Endothelial cell of umbilical vein (primary cell): ENCODE results near the gene DLGAP1. TPM values are rescaled to one million over a fixed set of nuclear protein-coding genes. Genes with fewer than 3 reads are reported as not detected.

Experiments
- BruUV-seq: library from RNA; stranded (reverse); fragments of 400-500 nt; replicated peaks from 2 replicates; lab custom pipeline; 2021; lab: Mats Ljungman, UMichigan
- CTCF ChIA-PET: fragments of 300-600, 350-600 bp; sonication (Branson Sonifier 250); formaldehyde crosslinking; loops from one replicate; lab custom pipeline; 2021; ENCODE audit warnings: antibody characterized with exemption, inconsistent platforms; lab: Charles Lee
- POLR2A ChIA-PET: fragments of 300-600, 350-600 bp; sonication (Branson Sonifier 250); formaldehyde crosslinking; loops from one replicate; lab custom pipeline; 2021; ENCODE audit warnings: antibody characterized with exemption, inconsistent platforms; lab: Charles Lee
- DNase-seq: peaks from one replicate; pipeline ENCODE4 v3.0.0-alpha.2; 2011; ENCODE audit warnings: low read depth, low spot score
- FAIRE-seq: peaks from 2 replicates; lab custom pipeline; 2011; peaks lifted over from hg19 to GRCh38; lab: Jason Lieb, UNC
- H2AFZ ChIP-seq: 2 replicates; pipeline ENCODE4 v1.6.0; 2012; ENCODE audit warnings: low read depth, low read length, control low read depth, inconsistent platforms
- H3K27ac ChIP-seq: 2 replicates; pipeline ENCODE4 v1.5.1; 2011; ENCODE audit warnings: low read depth, mild to moderate bottlenecking, control low read depth, low read length, moderate library complexity; ENCODE audit not compliant: insufficient read depth
- H3K27me3 ChIP-seq, 2 experiments: 2 replicates each; pipeline versions ENCODE4 v1.6.0 to v1.6.1; 2011; ENCODE audit warnings: low read length in 2 of 2, mixed read lengths in 1 of 2; ENCODE audit not compliant: control insufficient read depth in 2 of 2, insufficient read depth in 2 of 2
- H3K36me3 ChIP-seq, 2 experiments: 2 replicates in 1 of 2; 3 replicates in 1 of 2; pipeline ENCODE4 v1.5.1; 2011; ENCODE audit warnings: low read length in 2 of 2, mild to moderate bottlenecking in 1 of 2, moderate library complexity in 1 of 2; ENCODE audit not compliant: control insufficient read depth in 2 of 2, insufficient read depth in 2 of 2; ENCODE audit errors: extremely low read depth in 1 of 2
- H3K4me1 ChIP-seq: 3 replicates; pipeline ENCODE4 v1.5.1; 2011; ENCODE audit warnings: mild to moderate bottlenecking, low read length; ENCODE audit not compliant: control insufficient read depth, insufficient read depth; ENCODE audit errors: extremely low read depth
- H3K4me2 ChIP-seq: 2 replicates; pipeline ENCODE4 v1.6.1; 2011; ENCODE audit warnings: low read length, control low read depth, mixed read lengths; ENCODE audit not compliant: insufficient read depth
- H3K4me3 ChIP-seq, 3 experiments: fragments of 200-600 bp in 1 of 3; sonication (generic), shearing (Covaris generic) in 1 of 3; replicated peaks in 1 of 3; 2 replicates each; pipeline ENCODE4 v1.5.1; 2011 to 2016; ENCODE audit warnings: control low read depth in 3 of 3, low read length in 3 of 3, mild to moderate bottlenecking in 2 of 3, inconsistent platforms in 1 of 3, low read depth in 1 of 3, moderate library complexity in 1 of 3; ENCODE audit not compliant: insufficient read depth in 1 of 3
- H3K79me2 ChIP-seq: 2 replicates; pipeline ENCODE4 v1.6.0; 2012; ENCODE audit warnings: low read length, inconsistent platforms; ENCODE audit not compliant: control insufficient read depth, insufficient read depth
- H3K9ac ChIP-seq: replicated peaks from 2 replicates; pipeline ENCODE3; 2011; ENCODE audit warnings: low read length, control low read depth; ENCODE audit not compliant: insufficient read depth; ENCODE audit errors: extremely low read depth
- H3K9me1 ChIP-seq: replicated peaks from 3 replicates; pipeline ENCODE4 v1.6.0; 2011; ENCODE audit warnings: mild to moderate bottlenecking, low read length; ENCODE audit not compliant: control insufficient read depth, insufficient read depth; ENCODE audit errors: extremely low read depth
- H3K9me3 ChIP-seq: replicated peaks from 2 replicates; pipeline ENCODE4 v1.5.1; 2012; ENCODE audit warnings: low read length, inconsistent platforms; ENCODE audit not compliant: control insufficient read depth, insufficient read depth
- H4K20me1 ChIP-seq: replicated peaks from 2 replicates; pipeline ENCODE3; 2011; ENCODE audit warnings: mild to moderate bottlenecking, low read length; ENCODE audit not compliant: control insufficient read depth, insufficient read depth; ENCODE audit errors: extremely low read depth
- EZH2 ChIP-seq: IDR thresholded peaks from 2 replicates; pipeline ENCODE4 v1.6.1; 2012; ENCODE audit warnings: borderline replicate concordance, low read depth, mild to moderate bottlenecking, moderate library complexity, low read length, inconsistent platforms; ENCODE audit not compliant: severe bottlenecking
- FOS ChIP-seq: IDR thresholded peaks from 2 replicates; pipeline ENCODE4 v1.6.1; 2011; ENCODE audit warnings: mild to moderate bottlenecking, low read length, moderate library complexity, borderline replicate concordance; ENCODE audit not compliant: insufficient read depth
- GATA2 ChIP-seq: IDR thresholded peaks from 2 replicates; pipeline ENCODE4 v1.7.0; 2011; ENCODE audit warnings: low read depth, mild to moderate bottlenecking, moderate library complexity, mixed read lengths, low read length; ENCODE audit not compliant: insufficient read length, insufficient read depth
- JUN ChIP-seq: IDR thresholded peaks from 2 replicates; pipeline ENCODE4 v1.6.1; 2011; ENCODE audit warnings: borderline replicate concordance, low read depth; ENCODE audit not compliant: insufficient read length, insufficient read depth
- MYC ChIP-seq: IDR thresholded peaks from one replicate; pipeline ENCODE4 v1.6.1; 2011; ENCODE audit warnings: mild to moderate bottlenecking, low read depth, low read length
- POLR2A ChIP-seq: IDR thresholded peaks from 2 replicates; pipeline ENCODE4 v1.6.1; 2012; ENCODE audit warnings: low read depth, mild to moderate bottlenecking, control low read depth, low read length
- dilution Hi-C: fragments of 300-500 bp; cut with MboI; formaldehyde crosslinking; loops from one replicate; pipeline ENCODE4 v1.15.0; 2019; ENCODE audit warnings: low sequenced_read_pairs; ENCODE audit not compliant: extremely low pct_ligation_motif_present
- intact Hi-C: fragments of 100-400 bp; cut with micrococcal nuclease; formaldehyde crosslinking; loops from one replicate; pipeline ENCODE4 v1.10.0; 2022
- polyA plus RNA-seq, 4 experiments: library from polyadenylated mRNA; depleted of rRNA in 3 of 4; stranded (reverse) in 3 of 4; unstranded in 1 of 4; fragments of >200 nt; gene quantifications; 2 replicates each; pipeline versions ENCODE4 v1.2.1 to v1.2.3, GENCODE V29; 2011 to 2012; ENCODE audit warnings: missing spikeins in 1 of 4
- total RNA-seq: library from RNA; stranded (reverse); gene quantifications from 2 replicates; pipeline ENCODE4 v1.2.3, GENCODE V29; 2021
- TF ChIP-seq, protein P1 (sequence below): IDR thresholded peaks from 2 replicates; pipeline ENCODE4 v1.6.1; 2011; ENCODE audit not compliant: insufficient read depth, insufficient read length
- TF ChIP-seq, protein P2 (sequence below), 2 donors: IDR thresholded peaks; 1 replicate in 1 of 2; 2 replicates in 1 of 2; pipeline ENCODE4 v1.5.1; 2011; ENCODE audit warnings: low read length in 2 of 2, mild to moderate bottlenecking in 2 of 2, moderate library complexity in 2 of 2, control low read depth in 1 of 2, inconsistent platforms in 1 of 2, low read depth in 1 of 2; ENCODE audit not compliant: insufficient read depth in 1 of 2; ENCODE audit errors: extremely low read depth in 1 of 2

DLGAP1 gene
- total and polyA plus RNA-seq, 2 donors (not counting 3 experiments of a cell fraction or from before 2014, with no cell fraction given) = 0.04 TPM; not detected in 1

DNA sequence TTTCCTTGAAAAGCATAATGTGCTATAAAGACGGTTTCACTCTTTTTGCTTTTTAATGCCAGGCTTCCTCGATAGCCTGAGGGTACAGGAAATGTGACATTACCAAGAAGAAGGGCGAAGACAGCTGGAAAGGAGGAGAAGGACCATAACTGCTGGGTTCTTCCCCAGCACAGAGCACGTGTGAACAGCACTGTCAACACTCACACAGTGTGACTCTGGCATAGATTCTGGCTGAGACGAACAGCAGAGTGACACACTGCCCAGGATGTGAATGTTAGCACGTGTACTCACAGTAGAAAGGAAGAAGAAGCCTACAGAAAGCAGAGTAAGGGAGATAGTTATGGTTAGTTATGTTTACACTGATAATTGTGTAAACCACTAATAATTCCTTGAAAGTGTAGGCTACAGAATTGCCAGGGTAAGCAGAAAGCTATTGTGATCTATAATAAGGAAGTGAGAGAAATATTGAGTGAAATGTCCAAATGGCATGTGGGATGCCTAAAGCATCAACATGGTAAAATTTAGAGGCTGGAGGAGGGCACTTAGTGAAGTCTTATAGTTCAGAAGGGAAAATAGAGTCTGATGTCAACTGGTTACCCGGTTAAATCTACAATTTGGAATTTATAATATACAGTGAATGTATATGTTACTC is 198.2 kb downstream of the DLGAP1 start:
- no peak overlapping the region for H2AFZ ChIP-seq
- H4K20me1 ChIP-seq = no peaks in the 10 kb centered on the region
- no peak overlapping the region for H3K27ac ChIP-seq
- ChIA-PET POLR2A (no interaction called here), CTCF (no interaction called here)
- intact Hi-C loops = no loop called here
- DNase-seq (no peak), FAIRE-seq (no peak)
- TF ChIP-seq EZH2 = no peak
- no peak for TF ChIP-seq MYC
- TF ChIP-seq GATA2 = no peak
- no peak for TF ChIP-seq POLR2A
- H3K79me2 ChIP-seq = no peaks in the 10 kb centered on the region
- H3K9me3 ChIP-seq = no peaks in the 10 kb centered on the region
- no peak overlapping the region for H3K9ac ChIP-seq
- H3K4me3 ChIP-seq = no peak overlapping the region
- dilution Hi-C loops = no loop called here
- no TSS peak for BruUV-seq
- H3K4me2 ChIP-seq = no peak overlapping the region
- no peaks in the 10 kb centered on the region for H3K27me3 ChIP-seq
- no peaks in the 10 kb centered on the region for H3K9me1 ChIP-seq
- H3K36me3 ChIP-seq = no peaks in the 10 kb centered on the region
- no peaks in the 10 kb centered on the region for H3K4me1 ChIP-seq

DNA sequence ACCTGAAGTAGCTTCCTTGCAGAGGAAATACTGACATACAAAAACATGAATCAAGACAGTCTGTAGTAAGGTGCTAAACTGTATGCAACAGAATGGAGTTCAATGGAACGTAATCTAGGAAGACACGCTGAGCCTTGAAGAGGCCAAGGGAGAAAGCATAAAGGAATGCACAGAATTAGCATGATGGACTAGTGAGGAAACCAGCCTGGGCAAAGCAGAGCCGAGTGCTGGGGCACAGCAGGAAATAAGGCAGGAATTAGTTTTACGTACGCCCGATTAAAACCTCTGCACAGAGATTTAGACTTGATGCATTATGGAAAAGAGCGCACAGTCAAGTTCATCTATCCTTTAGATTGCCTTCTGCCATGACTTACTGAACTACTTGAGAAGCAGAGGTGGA is 200.3 kb downstream of the DLGAP1 start:
- ChIA-PET CTCF (no interaction called here), POLR2A (no interaction called here)
- H3K27me3 ChIP-seq = no peaks in the 10 kb centered on the region
- H3K9me3 ChIP-seq = no peaks in the 10 kb centered on the region
- FAIRE-seq (no peak), DNase-seq (no peak)
- no peak overlapping the region for H3K9ac ChIP-seq
- no peak overlapping the region for H3K4me3 ChIP-seq
- no peaks in the 10 kb centered on the region for H3K79me2 ChIP-seq
- no peaks in the 10 kb centered on the region for H3K9me1 ChIP-seq
- BruUV-seq = no TSS peak
- no peaks in the 10 kb centered on the region for H3K36me3 ChIP-seq
- intact Hi-C loops = no loop called here
- dilution Hi-C loops = no loop called here
- no peak overlapping the region for H3K27ac ChIP-seq
- no peaks in the 10 kb centered on the region for H3K4me1 ChIP-seq
- H3K4me2 ChIP-seq = no peak overlapping the region
- no peak overlapping the region for H2AFZ ChIP-seq
- no peak for TF ChIP-seq FOS
- no peak for TF ChIP-seq POLR2A
- no peak for TF ChIP-seq JUN
- TF ChIP-seq, protein P1, sequence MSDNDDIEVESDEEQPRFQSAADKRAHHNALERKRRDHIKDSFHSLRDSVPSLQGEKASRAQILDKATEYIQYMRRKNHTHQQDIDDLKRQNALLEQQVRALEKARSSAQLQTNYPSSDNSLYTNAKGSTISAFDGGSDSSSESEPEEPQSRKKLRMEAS = no peak
- TF ChIP-seq, protein P2, sequence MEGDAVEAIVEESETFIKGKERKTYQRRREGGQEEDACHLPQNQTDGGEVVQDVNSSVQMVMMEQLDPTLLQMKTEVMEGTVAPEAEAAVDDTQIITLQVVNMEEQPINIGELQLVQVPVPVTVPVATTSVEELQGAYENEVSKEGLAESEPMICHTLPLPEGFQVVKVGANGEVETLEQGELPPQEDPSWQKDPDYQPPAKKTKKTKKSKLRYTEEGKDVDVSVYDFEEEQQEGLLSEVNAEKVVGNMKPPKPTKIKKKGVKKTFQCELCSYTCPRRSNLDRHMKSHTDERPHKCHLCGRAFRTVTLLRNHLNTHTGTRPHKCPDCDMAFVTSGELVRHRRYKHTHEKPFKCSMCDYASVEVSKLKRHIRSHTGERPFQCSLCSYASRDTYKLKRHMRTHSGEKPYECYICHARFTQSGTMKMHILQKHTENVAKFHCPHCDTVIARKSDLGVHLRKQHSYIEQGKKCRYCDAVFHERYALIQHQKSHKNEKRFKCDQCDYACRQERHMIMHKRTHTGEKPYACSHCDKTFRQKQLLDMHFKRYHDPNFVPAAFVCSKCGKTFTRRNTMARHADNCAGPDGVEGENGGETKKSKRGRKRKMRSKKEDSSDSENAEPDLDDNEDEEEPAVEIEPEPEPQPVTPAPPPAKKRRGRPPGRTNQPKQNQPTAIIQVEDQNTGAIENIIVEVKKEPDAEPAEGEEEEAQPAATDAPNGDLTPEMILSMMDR (IDR thresholded peaks at IDR 0.05; ENCODE audit: extremely low read depth in 1 of 2, insufficient read depth in 1 of 2, low read depth in 1 of 2, low read length in 2 of 2) = no peak
- H4K20me1 ChIP-seq = no peaks in the 10 kb centered on the region
